Stimulated activated CD8-positive, alpha-beta memory T cell treated with anti-CD3 and anti-CD28 coated beads, Interleukin-2, amount 100 ng/mL, for 1 hour (primary cell): Measurements from ENCODE around the gene DIMT1.

Experiments
- DNase-seq, 2 donors: peaks; one replicate each; pipeline ENCODE4 v3.0.0-alpha.2; 2020; ENCODE audit warnings: low read depth in 2 of 2

The DIMT1 gene

GRCh38 chr5:62371409-62371808, 32.3 kb downstream of the DIMT1 start:
- no peak for DNase-seq

GRCh38 chr5:62369039-62369438, 34.7 kb downstream of the DIMT1 start:
- DNase-seq: no peak

GRCh38 chr5:62362701-62363100, 41.0 kb downstream of the DIMT1 start:
- DNase-seq: no peak

GRCh38 chr5:62354028-62354874, 49.5 kb downstream of the DIMT1 start:
- no peak for DNase-seq

- no peak for DNase-seq
Observed at GRCh38 chr5:62348723-62349481, 54.8 kb downstream of the DIMT1 start.

GRCh38 chr5:62347928-62348327, 55.8 kb downstream of the DIMT1 start:
- DNase-seq: no peak

- no peak for DNase-seq
Observed at GRCh38 chr5:62346748-62347147, 57.0 kb downstream of the DIMT1 start.

- no peak for DNase-seq
Observed at GRCh38 chr5:62343428-62343827, 60.3 kb downstream of the DIMT1 start.

GRCh38 chr5:62342476-62342837, 61.2 kb downstream of the DIMT1 start:
- DNase-seq: no peak

- DNase-seq: no peak
Observed at GRCh38 chr5:62341783-62342475, 61.8 kb downstream of the DIMT1 start.

- no peak for DNase-seq
Observed at GRCh38 chr5:62340979-62341378, 62.7 kb downstream of the DIMT1 start.

- DNase-seq: no peak
Observed at GRCh38 chr5:62340392-62340791, 63.3 kb downstream of the DIMT1 start.
